Kidney (tissue), 14 donors: ENCODE measurements around the gene TRAF3IP1. TPM values are rescaled to one million over a fixed set of nuclear protein-coding genes. Genes with fewer than 3 reads are reported as not detected.

Experiments
- DNase-seq, 5 donors: peaks; one replicate each; pipeline ENCODE4 v3.0.0-alpha.2; 2013 to 2020
- FAIRE-seq: peaks from 2 replicates; lab custom pipeline; 2012; peaks lifted over from hg19 to GRCh38; lab: Jason Lieb, UNC
- H3K27ac ChIP-seq, 2 donors: one replicate each; pipeline ENCODE4 v1.7.0; 2013; ENCODE audit warnings: low read depth in 2 of 2, low read length in 2 of 2, inconsistent platforms in 1 of 2
- H3K27me3 ChIP-seq: one replicate; pipeline ENCODE4 v1.7.1; 2013; ENCODE audit warnings: low read length, inconsistent platforms; ENCODE audit not compliant: control insufficient read depth, insufficient read depth
- H3K36me3 ChIP-seq, 3 donors: one replicate each; pipeline versions ENCODE4 v1.7.0 to v1.7.1; 2013; ENCODE audit warnings: low read length in 3 of 3, control low read depth in 1 of 3, inconsistent platforms in 1 of 3; ENCODE audit not compliant: insufficient read depth in 3 of 3, control insufficient read depth in 2 of 3
- H3K4me1 ChIP-seq, 3 donors: one replicate each; pipeline versions ENCODE4 v1.7.0 to v1.7.1; 2013; ENCODE audit warnings: low read length in 3 of 3, inconsistent platforms in 1 of 3, low read depth in 1 of 3; ENCODE audit not compliant: control insufficient read depth in 2 of 3, insufficient read depth in 2 of 3
- H3K4me3 ChIP-seq, 3 donors: one replicate each; pipeline versions ENCODE4 v1.7.0 to v1.8.1; 2013; ENCODE audit warnings: low read length in 3 of 3, control low read depth in 1 of 3, inconsistent platforms in 1 of 3
- H3K9ac ChIP-seq, 3 donors: one replicate each; pipeline versions ENCODE4 v1.7.0 to v1.7.1; 2013; ENCODE audit warnings: low read length in 3 of 3, control low read depth in 1 of 3, inconsistent platforms in 1 of 3
- H3K9me3 ChIP-seq, 3 donors: one replicate each; pipeline versions ENCODE4 v1.7.0 to v1.7.1; 2013; ENCODE audit warnings: low read length in 3 of 3, control low read depth in 1 of 3, inconsistent platforms in 1 of 3; ENCODE audit not compliant: control insufficient read depth in 2 of 3, insufficient read depth in 1 of 3
- intact Hi-C: fragments of 100-400 bp; cut with DNase I; formaldehyde crosslinking; loops from one replicate; pipeline ENCODE4 v1.11.1; 2022
- polyA plus RNA-seq: library from polyadenylated mRNA; stranded (reverse); fragments of 350-450 nt; fragmentation: Illumina TruSeq; extraction: RNeasy Lipid Tissue Mini Kit (QIAGEN cat#74804); gene quantifications from one replicate; pipeline ENCODE4 v1.2.3, GENCODE V29; 2014; ENCODE audit warnings: low read depth, low replicate concordance; ENCODE audit not compliant: insufficient read depth
- total RNA-seq: library from RNA; stranded (reverse); fragmentation: NEBNext Ultra II Directional; extraction: Animal tissue kit (Norgen Biotek cat#: 25700); gene quantifications from one replicate; pipeline ENCODE4 v1.2.1, GENCODE V29; 2021
- TF ChIP-seq, protein P1 (sequence below): IDR thresholded peaks from 3 replicates; pipeline ENCODE4 v1.5.1; 2012; ENCODE audit warnings: mild to moderate bottlenecking, moderate library complexity, borderline replicate concordance; ENCODE audit not compliant: insufficient read depth; ENCODE audit errors: extremely low read depth
- donor health status: control.
- donor health status: control.
- donor health status: control.
- donor health status: control.
- donor health status: control.
- donor health status: DM: yes; HTN: yes; CAD: no.
- donor health status: Normal renal cell carcinoma (clear cell type).

TRAF3IP1 gene
- total and polyA plus RNA-seq, 2 donors from 2014 or later: 6.4 to 24.2 TPM

DNA sequence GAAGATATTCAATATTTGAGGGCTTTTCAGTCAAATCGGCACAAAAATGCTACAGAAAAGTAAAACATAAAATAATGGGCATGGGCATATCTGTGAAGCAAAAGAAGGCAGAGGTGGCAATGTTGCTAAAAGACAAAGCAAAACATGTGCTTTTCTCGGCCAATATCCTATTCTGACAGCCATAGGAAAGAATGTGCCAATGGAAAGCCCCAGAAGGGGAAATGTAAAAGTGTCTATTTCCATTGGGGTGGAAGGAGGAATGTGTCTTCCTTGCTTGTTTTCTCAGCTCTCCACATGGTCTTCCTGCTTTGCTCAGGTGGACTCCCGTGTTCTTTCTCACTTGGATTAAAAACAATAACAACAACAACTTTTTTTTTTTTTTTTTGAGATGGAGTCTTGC, 18.2 kb upstream of the TRAF3IP1 start:
- FAIRE-seq: no peak
- intact Hi-C loops: no loop called here
- H3K4me1 ChIP-seq: peaks cover 0 to 14% (median 7%) of the 10 kb centered on the region in 3 donors

DNA sequence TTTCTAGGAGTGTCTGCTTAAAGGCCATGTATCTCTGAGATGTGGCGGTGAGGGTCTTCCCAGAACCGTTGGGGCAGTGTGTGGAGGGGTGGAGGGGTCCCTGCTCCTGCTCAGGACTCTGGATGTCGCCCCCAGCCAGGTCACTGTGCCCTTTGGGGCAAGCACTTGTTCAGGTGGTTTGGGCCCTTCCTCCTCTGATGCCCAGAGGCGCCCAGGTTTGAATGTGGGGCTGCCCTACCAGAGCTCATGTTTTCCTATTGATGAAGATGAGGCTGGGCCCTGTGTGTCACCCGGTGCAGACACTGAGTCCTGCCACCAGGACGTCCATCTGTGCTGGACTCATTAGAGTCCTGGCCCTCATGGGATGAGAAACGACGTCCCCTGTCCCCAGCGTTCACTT, 17.6 kb upstream of the TRAF3IP1 start:
- H3K4me1 ChIP-seq: peaks cover 0 to 14% (median 7%) of the 10 kb centered on the region in 3 donors
- no peak overlapping the region for H3K27ac ChIP-seq
- FAIRE-seq: no peak
- DNase-seq: no peak
- no peak overlapping the region for H3K9ac ChIP-seq
- no peaks in the 10 kb centered on the region for H3K9me3 ChIP-seq
- TF ChIP-seq, protein P1, sequence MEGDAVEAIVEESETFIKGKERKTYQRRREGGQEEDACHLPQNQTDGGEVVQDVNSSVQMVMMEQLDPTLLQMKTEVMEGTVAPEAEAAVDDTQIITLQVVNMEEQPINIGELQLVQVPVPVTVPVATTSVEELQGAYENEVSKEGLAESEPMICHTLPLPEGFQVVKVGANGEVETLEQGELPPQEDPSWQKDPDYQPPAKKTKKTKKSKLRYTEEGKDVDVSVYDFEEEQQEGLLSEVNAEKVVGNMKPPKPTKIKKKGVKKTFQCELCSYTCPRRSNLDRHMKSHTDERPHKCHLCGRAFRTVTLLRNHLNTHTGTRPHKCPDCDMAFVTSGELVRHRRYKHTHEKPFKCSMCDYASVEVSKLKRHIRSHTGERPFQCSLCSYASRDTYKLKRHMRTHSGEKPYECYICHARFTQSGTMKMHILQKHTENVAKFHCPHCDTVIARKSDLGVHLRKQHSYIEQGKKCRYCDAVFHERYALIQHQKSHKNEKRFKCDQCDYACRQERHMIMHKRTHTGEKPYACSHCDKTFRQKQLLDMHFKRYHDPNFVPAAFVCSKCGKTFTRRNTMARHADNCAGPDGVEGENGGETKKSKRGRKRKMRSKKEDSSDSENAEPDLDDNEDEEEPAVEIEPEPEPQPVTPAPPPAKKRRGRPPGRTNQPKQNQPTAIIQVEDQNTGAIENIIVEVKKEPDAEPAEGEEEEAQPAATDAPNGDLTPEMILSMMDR: no peak
- H3K27me3 ChIP-seq: no peaks in the 10 kb centered on the region
- H3K36me3 ChIP-seq: no peaks in the 10 kb centered on the region
- H3K4me3 ChIP-seq: no peak overlapping the region
- intact Hi-C loops: no loop called here

More for the DNA sequence above, 18.2 kb upstream of the TRAF3IP1 start:
- no peak overlapping the region for H3K4me3 ChIP-seq
- H3K27me3 ChIP-seq: no peaks in the 10 kb centered on the region
- no peak overlapping the region for H3K27ac ChIP-seq
- DNase-seq: no peak
- no peaks in the 10 kb centered on the region for H3K9me3 ChIP-seq
- TF ChIP-seq, protein P1: no peak
- H3K36me3 ChIP-seq: no peaks in the 10 kb centered on the region
- H3K9ac ChIP-seq: no peak overlapping the region

DNA sequence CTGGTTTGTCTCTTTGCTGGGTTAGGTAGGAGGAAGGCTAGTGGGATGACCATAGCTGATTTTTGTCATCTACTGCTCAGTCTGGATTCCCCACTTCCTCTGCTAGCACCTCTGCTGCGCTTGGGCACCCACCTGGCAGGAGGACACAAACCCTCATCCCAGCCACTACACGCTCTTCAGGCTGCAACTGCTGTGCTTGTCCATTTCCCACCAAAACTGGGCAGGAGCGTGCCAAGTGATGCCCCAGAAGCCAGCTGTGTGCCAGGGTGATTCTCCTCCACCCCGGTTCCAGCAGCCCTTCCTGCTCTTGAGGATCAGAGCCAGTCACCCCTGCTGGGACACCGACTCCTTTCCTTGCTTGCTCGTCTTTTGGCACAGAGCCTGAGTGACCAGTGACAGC, 16.2 kb upstream of the TRAF3IP1 start:
- no peak for FAIRE-seq
- no peaks in the 10 kb centered on the region for H3K9me3 ChIP-seq
- H3K9ac ChIP-seq: no peak overlapping the region

More for the DNA sequence above, 16.2 kb upstream of the TRAF3IP1 start:
- Histone ChIP-seq H3K27ac (no peak overlapping the region), H3K4me3 (no peak overlapping the region), H3K36me3 (no peaks in the 10 kb centered on the region), H3K27me3 (no peaks in the 10 kb centered on the region), H3K4me1 (peaks cover 0 to 14% (median 7%) of the 10 kb centered on the region in 3 donors)
- TF ChIP-seq, protein P1: no peak
- intact Hi-C loops: no loop called here
- no peak for DNase-seq
